Stimulated activated naive B cell treated with anti-CD40 and anti-IgM and Interleukin-4, amounts not matched to agents 10 μg/mL and 1 μg/mL and 100 μg/mL, for 72 hours (primary cell): ENCODE results near the gene LYPD4.
A peak's percentile ranks its signal among the peaks of the same experiment; 100 is the strongest.
"Not testable (repeated sequence)": the region's sequence is repeated elsewhere in the genome, so short reads cannot be mapped to it uniquely, and the experiment has no call there.

ENCODE experiments used
- ATAC-seq, 2 donors: fragments of 150-1000 bp; cut with Tn5 transposase; replicated peaks; 2 replicates each; pipeline ENCODE4 v1.10.0; 2021; ENCODE audit warnings: moderate library complexity in 1 of 2
- DNase-seq: peaks from one replicate; pipeline ENCODE4 v3.0.0; 2021
- H3K27ac Mint-ChIP-seq: one replicate; pipeline ENCODE4 v1.8.0; 2022; ENCODE audit warnings: mild to moderate bottlenecking, mixed read lengths
- H3K27me3 Mint-ChIP-seq, 2 donors: one replicate each; pipeline ENCODE4 v1.8.0; 2022; ENCODE audit warnings: mixed read lengths in 2 of 2
- H3K36me3 Mint-ChIP-seq, 2 donors: one replicate each; pipeline ENCODE4 v1.8.0; 2022; ENCODE audit warnings: mixed read lengths in 2 of 2, mild to moderate bottlenecking in 1 of 2
- H3K4me1 Mint-ChIP-seq, 2 donors: one replicate each; pipeline ENCODE4 v1.8.0; 2022; ENCODE audit warnings: mixed read lengths in 2 of 2, mild to moderate bottlenecking in 1 of 2
- H3K4me3 Mint-ChIP-seq, 2 donors: one replicate each; pipeline ENCODE4 v1.8.0; 2022; ENCODE audit warnings: mild to moderate bottlenecking in 2 of 2, mixed read lengths in 2 of 2, moderate library complexity in 1 of 2
- H3K9me3 Mint-ChIP-seq, 2 donors: one replicate each; pipeline ENCODE4 v1.8.0; 2022; ENCODE audit warnings: mixed read lengths in 2 of 2, mild to moderate bottlenecking in 1 of 2

LYPD4 gene

DNA sequence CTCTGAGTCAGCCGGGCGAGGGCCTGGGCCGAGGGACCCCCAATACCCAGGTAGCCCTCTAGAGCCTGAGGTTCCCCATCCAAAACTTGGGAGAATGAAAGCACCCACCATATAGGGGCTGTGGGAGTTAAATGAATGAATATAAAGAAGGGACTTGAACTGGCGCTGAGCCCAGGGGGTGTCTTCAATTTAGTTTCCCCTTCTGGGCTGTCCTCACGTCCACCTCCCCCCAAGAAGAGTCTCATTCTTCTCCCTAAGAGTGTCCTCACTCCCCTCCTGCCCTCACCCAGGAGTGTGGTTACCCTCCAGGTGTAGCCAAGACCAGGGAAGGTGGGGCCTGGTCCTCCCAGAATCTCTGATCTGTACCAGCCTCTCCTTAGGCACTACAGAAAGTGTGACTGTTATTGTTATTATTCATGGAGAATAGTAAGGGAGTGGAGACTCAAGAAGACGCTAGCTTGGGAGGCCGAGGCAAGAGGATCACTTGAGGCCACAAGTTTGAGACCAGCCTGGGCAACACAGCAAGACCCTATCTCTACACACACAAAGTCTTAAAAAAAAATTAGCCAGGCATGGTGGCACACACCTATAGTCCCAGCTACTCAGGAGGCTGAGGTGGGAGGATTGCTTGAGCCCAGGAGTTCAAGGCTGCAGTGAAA is 35.3 kb upstream of the LYPD4 start:
- Mint-ChIP-seq H3K4me1 (peaks cover 36 to 72% of the 10 kb centered on the region in 2 donors), H3K4me3 (peak overlapping the region; percentile 94 to 100), H3K9me3 (no peaks in the 10 kb centered on the region), H3K27me3 (no peaks in the 10 kb centered on the region), H3K36me3 (peaks cover 50 to 63% of the 10 kb centered on the region in 2 donors), H3K27ac (peak overlapping the region; percentile 88)
- ATAC-seq (no peak), DNase-seq (no peak)

DNA sequence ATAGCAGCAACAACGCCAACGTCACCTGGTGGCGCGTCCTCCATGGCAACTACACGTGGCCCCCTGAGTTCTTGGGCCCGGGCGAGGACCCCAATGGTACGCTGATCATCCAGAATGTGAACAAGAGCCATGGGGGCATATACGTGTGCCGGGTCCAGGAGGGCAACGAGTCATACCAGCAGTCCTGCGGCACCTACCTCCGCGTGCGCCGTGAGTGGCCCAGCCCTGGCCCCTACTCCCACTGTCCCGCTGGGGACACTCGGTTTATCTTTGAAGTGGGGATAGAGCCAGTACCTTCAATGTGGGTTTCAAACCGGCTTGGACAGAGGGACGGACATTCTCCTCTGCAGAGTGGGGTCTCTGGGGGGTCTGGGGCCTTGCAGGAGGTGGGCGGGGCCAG is 34.6 kb upstream of the LYPD4 start:
- Mint-ChIP-seq H3K4me3 (peak overlapping the region; percentile 94 to 100), H3K36me3 (peaks cover 47 to 59% of the 10 kb centered on the region in 2 donors), H3K27me3 (no peaks in the 10 kb centered on the region), H3K9me3 (no peaks in the 10 kb centered on the region), H3K4me1 (peaks cover 37 to 69% of the 10 kb centered on the region in 2 donors), H3K27ac (peak overlapping the region; percentile 88)
- no peak for DNase-seq
- no peak for ATAC-seq

DNA sequence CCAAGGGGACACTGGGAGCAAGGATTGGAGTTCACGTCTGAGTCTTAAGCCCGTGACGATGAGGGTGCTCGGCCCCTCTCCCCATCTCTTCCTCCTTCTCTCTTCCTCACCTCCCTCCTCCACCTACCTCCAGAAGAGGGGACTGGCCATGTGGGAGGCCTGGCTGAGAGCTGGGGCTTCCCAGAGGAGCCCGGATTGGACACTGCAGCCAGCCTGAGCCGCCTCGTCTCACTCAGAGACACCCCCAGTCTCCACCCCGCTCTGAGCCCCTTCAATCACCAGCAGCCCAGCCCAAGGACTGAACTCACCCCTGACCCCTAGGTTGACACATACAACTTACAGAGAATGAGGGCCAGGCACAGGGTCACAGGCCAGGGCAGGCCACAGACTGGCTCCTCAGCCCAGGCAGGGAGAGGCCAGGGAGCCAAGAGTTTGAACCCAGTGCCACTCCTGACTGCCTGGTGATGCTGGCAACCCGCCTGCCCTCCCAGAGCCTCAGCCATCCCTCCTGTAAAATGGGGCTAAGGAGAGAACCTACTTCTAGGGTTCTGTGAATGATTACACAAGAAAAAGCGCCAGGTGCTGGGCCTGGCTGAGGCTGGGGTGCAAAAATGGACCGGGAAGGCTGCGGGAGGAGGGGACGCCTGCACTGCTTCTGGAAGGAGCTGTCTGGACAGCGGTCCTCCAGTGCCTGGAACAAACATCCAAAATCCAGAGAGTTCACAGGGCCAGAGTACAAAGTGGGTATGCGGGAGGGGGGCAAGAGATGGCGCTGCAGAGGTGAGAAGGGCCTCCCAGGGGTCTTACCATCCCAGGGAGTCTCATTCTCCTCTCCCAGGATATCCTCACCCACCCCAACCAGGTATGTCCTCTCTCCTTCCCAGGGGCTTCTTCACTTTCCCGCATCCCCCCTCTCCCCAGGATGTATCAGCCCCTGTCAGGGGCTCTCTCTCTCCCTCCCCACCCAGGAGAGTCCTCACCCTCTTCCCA is 33.7 kb upstream of the LYPD4 start:
- Mint-ChIP-seq H3K36me3 (peaks cover 42 to 54% of the 10 kb centered on the region in 2 donors), H3K27ac (peak overlapping the region; percentile 98), H3K4me1 (peaks cover 37 to 72% of the 10 kb centered on the region in 2 donors), H3K4me3 (peak overlapping the region; percentile 94 to 100), H3K9me3 (no peaks in the 10 kb centered on the region), H3K27me3 (no peaks in the 10 kb centered on the region)
- ATAC-seq (peak; percentile 42 to 44), DNase-seq (peak; percentile 72)

DNA sequence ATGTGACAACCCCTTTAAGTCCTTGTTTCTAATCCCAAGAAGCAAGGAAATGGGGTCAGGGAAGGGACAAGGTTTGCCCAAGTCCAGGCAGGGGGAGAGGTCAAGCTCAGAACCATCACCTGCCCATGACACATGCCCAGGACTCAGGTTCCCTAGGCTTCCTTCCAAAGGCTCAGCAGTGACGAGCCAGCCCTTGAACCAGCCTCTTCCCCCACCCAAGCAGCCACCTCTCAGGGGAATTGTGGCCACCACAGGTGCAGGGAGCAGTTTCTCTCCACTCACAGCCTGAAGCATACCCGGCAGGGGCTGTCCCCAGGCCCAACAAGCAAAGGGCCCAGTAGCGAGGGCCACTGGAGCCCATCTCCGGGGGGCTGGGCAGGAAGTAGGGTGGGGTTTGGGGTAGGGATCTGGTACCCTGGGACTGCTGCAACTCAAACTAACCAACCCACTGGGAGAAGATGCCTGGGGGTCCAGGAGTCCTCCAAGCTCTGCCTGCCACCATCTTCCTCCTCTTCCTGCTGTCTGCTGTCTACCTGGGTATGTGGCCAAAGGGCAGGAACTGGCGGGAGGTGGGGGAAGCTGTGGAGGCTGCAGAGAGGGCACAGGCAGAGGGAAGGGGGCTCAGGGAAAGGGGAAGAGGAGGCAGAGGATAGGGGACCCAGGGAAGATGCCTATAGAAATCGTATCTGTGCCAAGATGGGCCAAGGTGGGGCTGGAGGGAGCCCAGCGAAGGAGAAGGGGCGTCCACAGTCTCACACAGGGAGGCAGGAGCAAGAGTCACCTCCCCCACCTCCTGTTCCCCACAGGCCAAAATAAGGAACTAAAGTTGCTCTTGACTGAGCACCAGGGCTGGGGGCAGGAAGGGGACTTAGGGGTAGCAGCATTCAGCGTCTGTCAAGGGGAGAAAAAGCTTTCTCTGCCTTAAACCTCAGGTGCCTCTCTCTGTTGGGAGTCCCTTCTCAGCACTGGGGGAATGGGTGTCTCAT is 32.7 kb upstream of the LYPD4 start, which contains the start of gene CD79A:
Gene CD79A, plus strand, starts transcription at position 433 of the 986 bp plus-strand sequence. Its CDS starts 26 bp downstream, at position 459.
- no peaks in the 10 kb centered on the region for H3K27me3 Mint-ChIP-seq
- H3K4me1 Mint-ChIP-seq, result peaks cover 39 to 76% of the 10 kb centered on the region in 2 donors
- peak; percentile 81 to 85 for ATAC-seq
- H3K27ac Mint-ChIP-seq, result peak within 1 kb of the TSS; percentile 98
- H3K4me3 Mint-ChIP-seq, result peak within 1 kb of the TSS; percentile 94 to 100
- H3K36me3 Mint-ChIP-seq, result peaks cover 43 to 54% of the 10 kb centered on the region in 2 donors
- H3K9me3 Mint-ChIP-seq, result no peaks in the 10 kb centered on the region
- peak; percentile 97 for DNase-seq

DNA sequence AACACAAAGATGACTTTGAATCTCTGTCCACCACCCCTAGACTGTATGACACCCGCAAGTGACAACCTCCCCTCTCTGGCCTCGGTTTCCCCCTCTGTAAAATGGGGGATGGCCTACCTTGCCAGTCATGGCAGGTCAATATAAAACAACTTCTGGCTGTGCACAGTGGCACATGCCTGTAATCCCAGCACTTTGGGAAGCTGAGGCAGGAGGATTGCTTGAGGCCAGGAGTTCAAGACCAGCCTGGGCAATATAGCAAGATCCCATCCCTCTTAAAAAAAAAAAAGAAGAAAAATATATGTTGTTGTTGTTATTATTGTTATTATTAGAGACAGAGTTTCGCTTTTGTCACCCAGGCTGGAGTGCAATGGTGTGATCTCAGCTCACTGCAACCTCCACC is 31.5 kb upstream of the LYPD4 start:
- not testable (repeated sequence) for H3K27me3 Mint-ChIP-seq, H3K9me3 Mint-ChIP-seq, ATAC-seq, DNase-seq
- Mint-ChIP-seq H3K36me3 (peaks cover 47 to 57% of the 10 kb centered on the region in 2 donors), H3K4me3 (peak overlapping the region; percentile 31 to 64), H3K4me1 (peaks cover 44 to 78% of the 10 kb centered on the region in 2 donors), H3K27ac (peak overlapping the region; percentile 98)

DNA sequence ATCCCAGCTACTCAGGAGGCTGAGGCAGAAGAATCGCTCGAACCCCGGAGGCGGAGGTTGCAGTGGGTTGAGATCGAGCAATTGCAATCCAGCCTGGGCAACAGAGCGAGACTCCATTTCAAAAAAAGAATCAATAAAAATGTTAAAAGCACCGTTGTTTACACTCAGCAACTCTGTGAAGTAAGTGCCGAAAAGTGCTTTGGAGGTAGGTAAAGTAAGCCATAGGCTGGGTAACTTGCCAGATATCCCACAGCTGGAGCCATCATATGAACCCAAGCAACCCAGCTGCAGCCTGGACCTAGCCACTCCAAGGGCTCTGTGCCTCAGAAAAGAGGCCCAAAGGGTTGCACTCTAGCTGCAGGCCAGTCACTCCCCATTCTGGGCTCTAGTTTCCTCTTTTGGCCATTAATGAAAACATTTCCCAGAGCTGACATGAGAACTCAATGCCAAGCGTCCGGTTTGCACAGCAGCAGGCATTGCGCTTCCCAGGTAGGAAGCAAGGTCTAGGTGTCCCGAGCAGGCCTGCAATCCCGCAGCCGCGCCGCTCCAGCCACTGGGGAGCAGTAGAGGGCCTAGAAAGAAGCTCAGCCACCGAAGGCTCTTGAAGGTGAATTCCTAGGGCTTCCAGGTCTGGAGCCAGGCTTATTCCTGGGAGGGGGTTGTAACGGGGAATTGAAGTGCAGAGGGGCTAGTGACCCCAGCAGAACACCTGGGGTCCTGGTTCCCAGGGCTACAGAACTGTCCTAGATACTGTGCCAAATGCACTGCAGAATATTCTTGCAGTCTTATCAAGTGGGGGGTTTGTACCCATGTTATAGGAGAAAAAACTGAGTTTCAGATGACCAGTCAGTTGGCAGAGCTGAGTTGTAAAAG is 28.5 kb upstream of the LYPD4 start:
- peaks cover 54 to 85% of the 10 kb centered on the region in 2 donors for H3K4me1 Mint-ChIP-seq
- H3K4me3 Mint-ChIP-seq, result peak overlapping the region; percentile 48 to 59
- DNase-seq (peak; percentile 44), ATAC-seq (no peak)
- H3K36me3 Mint-ChIP-seq, result peaks cover 45 to 53% of the 10 kb centered on the region in 2 donors
- H3K27me3 Mint-ChIP-seq, result no peaks in the 10 kb centered on the region
- peak overlapping the region; percentile 96 for H3K27ac Mint-ChIP-seq
- no peaks in the 10 kb centered on the region for H3K9me3 Mint-ChIP-seq

DNA sequence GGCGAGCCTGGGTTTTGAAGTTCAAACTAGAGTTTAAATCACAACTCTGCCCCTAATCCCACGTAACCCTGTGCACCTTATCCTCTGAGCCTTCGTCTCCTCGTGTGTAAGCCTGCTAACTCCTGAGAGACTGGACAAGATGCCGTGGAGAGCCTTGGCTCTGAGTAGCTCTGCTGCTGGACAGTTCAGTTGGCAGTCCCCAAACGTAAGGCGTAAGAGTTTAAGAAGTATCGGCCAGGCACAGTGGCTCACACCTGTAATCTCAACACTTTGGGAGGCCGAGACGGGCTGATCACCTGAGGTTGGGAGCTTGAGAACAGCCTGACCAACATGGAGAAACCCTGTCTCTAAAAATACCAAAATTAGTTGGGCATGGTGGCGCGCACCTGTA is 27.9 kb upstream of the LYPD4 start:
- no peak for DNase-seq
- H3K9me3 Mint-ChIP-seq, result no peaks in the 10 kb centered on the region

DNA sequence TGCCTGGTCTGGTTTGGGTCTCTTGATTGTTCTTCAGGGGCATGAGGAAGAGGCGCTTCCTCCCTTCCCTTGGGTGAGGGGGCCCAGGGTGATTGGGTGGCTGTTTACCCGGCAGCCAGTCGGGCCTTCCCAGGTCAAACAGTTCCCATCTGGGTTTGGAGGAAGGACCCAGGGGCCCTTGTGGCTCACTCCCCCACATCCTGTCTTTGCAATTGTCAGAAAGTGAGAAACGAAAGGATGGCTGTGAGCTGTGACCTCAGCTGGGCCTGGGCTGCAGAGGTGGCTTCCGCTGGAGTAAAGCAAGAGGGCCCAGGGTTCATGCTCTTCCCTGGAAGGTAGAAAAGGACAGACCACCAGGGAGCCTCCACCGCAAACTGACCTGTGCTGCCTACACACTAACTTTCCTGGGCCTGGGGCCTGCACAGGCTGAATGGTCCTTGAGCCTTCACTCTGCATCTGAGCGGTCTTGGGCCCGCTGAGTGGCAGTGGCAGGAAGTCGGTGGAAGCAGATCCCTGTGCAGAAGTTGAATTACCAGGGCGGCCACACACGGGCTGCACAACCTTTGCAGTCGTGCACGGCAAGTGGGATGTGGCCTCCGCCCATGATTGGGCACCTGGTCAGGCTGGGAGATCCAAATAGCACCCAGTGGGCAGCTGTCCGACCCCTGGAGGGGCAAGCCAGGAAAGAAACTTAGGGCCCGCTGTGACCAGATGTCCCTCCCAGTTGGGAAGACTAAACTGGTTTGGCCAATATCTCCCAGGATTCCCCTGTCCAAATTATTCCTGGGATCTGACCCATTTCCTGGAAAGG is 27.3 kb upstream of the LYPD4 start:
- peak; percentile 68 for DNase-seq
- no peaks in the 10 kb centered on the region for H3K9me3 Mint-ChIP-seq
- H3K27me3 Mint-ChIP-seq, result no peaks in the 10 kb centered on the region
- peak overlapping the region; percentile 96 for H3K27ac Mint-ChIP-seq
- ATAC-seq, result peak; percentile 64 to 71
- H3K4me3 Mint-ChIP-seq, result peak overlapping the region; percentile 45 to 74
- peaks cover 56 to 89% of the 10 kb centered on the region in 2 donors for H3K4me1 Mint-ChIP-seq
- H3K36me3 Mint-ChIP-seq, result peaks cover 39 to 48% of the 10 kb centered on the region in 2 donors

More for the DNA sequence above, 27.9 kb upstream of the LYPD4 start:
- no peak for ATAC-seq
- Mint-ChIP-seq H3K4me3 (peak overlapping the region in 1 of 2 donors; percentile 36), H3K27ac (peak overlapping the region; percentile 96), H3K4me1 (peaks cover 57 to 90% of the 10 kb centered on the region in 2 donors), H3K27me3 (no peaks in the 10 kb centered on the region), H3K36me3 (peaks cover 42 to 51% of the 10 kb centered on the region in 2 donors)

DNA sequence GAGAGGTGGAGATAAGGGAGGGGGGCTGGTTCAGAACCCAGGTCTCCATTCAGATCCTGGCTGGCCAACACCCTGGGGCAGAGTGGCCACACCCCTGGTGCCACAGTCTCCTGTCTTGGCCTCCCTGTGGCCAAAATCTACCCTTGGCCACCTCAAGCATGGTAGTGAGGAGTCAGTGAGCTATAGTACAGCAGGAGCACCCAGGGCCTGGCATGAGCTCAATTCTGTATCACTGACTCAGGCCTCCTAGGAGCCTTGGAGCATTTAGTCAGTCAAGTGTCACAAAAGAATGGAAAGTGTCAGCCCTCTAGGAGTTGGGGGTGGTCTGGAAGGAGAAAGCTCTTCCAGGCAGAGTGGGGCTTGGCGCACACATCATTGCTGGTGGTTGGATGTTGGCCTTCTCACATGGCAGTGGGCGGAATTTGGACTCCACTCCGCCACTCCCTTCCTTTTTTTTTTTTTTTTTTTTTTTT is 26.0 kb upstream of the LYPD4 start:
- no peak for ATAC-seq

DNA sequence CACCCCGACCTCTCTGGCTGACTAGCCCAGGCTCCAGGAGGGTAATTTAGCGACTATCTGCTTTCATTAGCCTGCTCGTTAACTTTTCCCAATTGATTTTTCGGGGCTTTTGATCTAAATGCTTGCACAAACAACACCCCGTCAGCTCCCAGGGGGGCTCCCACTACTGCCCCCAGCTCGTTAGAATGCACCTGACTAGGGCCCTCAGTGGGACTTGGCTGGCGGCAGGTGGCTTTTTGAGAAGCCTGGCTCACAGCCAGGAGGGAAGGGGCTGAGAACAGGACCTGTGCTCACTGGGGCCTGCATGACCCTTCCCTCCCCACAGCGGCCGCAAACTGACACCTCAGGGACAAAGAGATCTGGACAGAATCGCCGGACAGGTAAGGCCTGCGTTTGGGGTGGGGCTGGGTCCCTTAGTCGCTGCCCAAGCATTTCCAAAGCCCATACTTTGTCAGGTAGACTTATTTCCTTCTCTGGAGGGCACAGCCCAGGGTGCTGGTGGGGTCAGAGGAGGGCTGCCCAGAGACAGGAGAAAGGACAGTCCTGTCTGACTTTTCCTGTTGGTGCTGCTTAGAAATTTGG is 25.0 kb upstream of the LYPD4 start:
- Mint-ChIP-seq H3K4me3 (peak overlapping the region; percentile 48 to 55), H3K36me3 (peaks cover 52 to 61% of the 10 kb centered on the region in 2 donors), H3K27me3 (no peaks in the 10 kb centered on the region), H3K27ac (peak overlapping the region; percentile 86), H3K9me3 (no peaks in the 10 kb centered on the region), H3K4me1 (peaks cover 55 to 87% of the 10 kb centered on the region in 2 donors)
- no peak for DNase-seq
- no peak for ATAC-seq

More for the DNA sequence above, 26.0 kb upstream of the LYPD4 start:
- no peak for DNase-seq
- Mint-ChIP-seq H3K4me1 (peaks cover 54 to 88% of the 10 kb centered on the region in 2 donors), H3K4me3 (peak overlapping the region; percentile 62 to 72), H3K27ac (peak overlapping the region; percentile 90), H3K27me3 (no peaks in the 10 kb centered on the region), H3K36me3 (peaks cover 47 to 55% of the 10 kb centered on the region in 2 donors), H3K9me3 (no peaks in the 10 kb centered on the region)

DNA sequence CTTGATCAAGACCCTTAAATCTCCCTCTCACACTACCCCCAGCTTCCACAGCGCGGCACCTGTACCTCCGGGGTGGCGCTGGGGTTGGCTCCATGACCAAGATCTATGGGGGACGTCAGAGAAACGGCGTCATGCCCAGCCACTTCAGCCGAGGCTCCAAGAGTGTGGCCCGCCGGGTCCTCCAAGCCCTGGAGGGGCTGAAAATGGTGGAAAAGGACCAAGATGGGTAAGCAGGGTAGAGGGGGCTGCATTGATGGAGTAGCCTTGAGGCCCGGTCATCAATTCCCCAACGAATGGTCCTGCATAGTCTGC is 24.5 kb upstream of the LYPD4 start:
- peaks cover 59 to 90% of the 10 kb centered on the region in 2 donors for H3K4me1 Mint-ChIP-seq
- ATAC-seq (no peak), DNase-seq (no peak)
- H3K9me3 Mint-ChIP-seq, result no peaks in the 10 kb centered on the region
- H3K36me3 Mint-ChIP-seq, result peaks cover 58 to 66% of the 10 kb centered on the region in 2 donors
- peak overlapping the region; percentile 93 for H3K27ac Mint-ChIP-seq
- peak overlapping the region in 1 of 2 donors; percentile 50 for H3K4me3 Mint-ChIP-seq
- no peaks in the 10 kb centered on the region for H3K27me3 Mint-ChIP-seq
